ENCODE data around the gene AGPAT3. TPM values are rescaled to one million over a fixed set of nuclear protein-coding genes. Genes with fewer than 3 reads are reported as not detected.

Gene AGPAT3
- total and polyA plus RNA-seq, 2 experiments from 2014 or later: 41.0 to 51.2 TPM

GRCh38 chr21:43930074-43930847, 65.2 kb downstream of the AGPAT3 start:
- no peak overlapping the region for H3K4me3 ChIP-seq
- H3K36me3 ChIP-seq (replicated peaks; ENCODE audit: insufficient read depth, low read depth): no peaks in the 10 kb centered on the region
- DNase-seq (ENCODE audit: low spot score): no peak
- H3K9me2 ChIP-seq (replicated peaks; ENCODE audit: insufficient read depth): no peaks in the 10 kb centered on the region
- H2AFZ ChIP-seq: no peak overlapping the region
- TF ChIP-seq EZH2phosphoT487 (IDR thresholded peaks at IDR 0.05; ENCODE audit: low read depth, severe bottlenecking, unreplicated experiment): no peak
- TF ChIP-seq EZH2 (IDR thresholded peaks at IDR 0.05; ENCODE audit: borderline replicate concordance): no peak
- no peak for TF ChIP-seq CTCF (IDR thresholded peaks at IDR 0.05; ENCODE audit: poor library complexity)
- no peak overlapping the region for H3K27ac ChIP-seq
- whole genome bisulfite sequencing (ENCODE audit: low lambda C conversion rate, missing lambda C conversion rate): 94% methylated on average over 24 of the region's 25 CpGs
- peaks cover 9% of the 10 kb centered on the region for H3K4me1 ChIP-seq (ENCODE audit: insufficient read depth)
- peaks cover 26% of the 10 kb centered on the region for H4K20me1 ChIP-seq (ENCODE audit: insufficient read depth, poor library complexity, severe bottlenecking)
- no peaks in the 10 kb centered on the region for H3K9me3 ChIP-seq (ENCODE audit: low read depth)
- no peak overlapping the region for H3K4me2 ChIP-seq
- H3K27me3 ChIP-seq: no peaks in the 10 kb centered on the region
- peaks cover 73% of the 10 kb centered on the region for H3K79me2 ChIP-seq

GRCh38 chr21:43930848-43931375, 65.9 kb downstream of the AGPAT3 start:
- H3K36me3 ChIP-seq (replicated peaks; ENCODE audit: insufficient read depth, low read depth): no peaks in the 10 kb centered on the region
- H3K4me2 ChIP-seq: no peak overlapping the region
- WGBS (ENCODE audit: low lambda C conversion rate, missing lambda C conversion rate): 84% methylated on average over 18 of the region's 18 CpGs

GRCh38 chr21:43931489-43931888, 66.5 kb downstream of the AGPAT3 start:
- Histone ChIP-seq H3K79me2 (peaks cover 65% of the 10 kb centered on the region), H3K27me3 (no peaks in the 10 kb centered on the region), H3K9me2 (replicated peaks; ENCODE audit: insufficient read depth) (no peaks in the 10 kb centered on the region), H3K4me1 (ENCODE audit: insufficient read depth) (no peaks in the 10 kb centered on the region), H2AFZ (no peak overlapping the region), H3K9me3 (ENCODE audit: low read depth) (no peaks in the 10 kb centered on the region), H3K27ac (no peak overlapping the region), H4K20me1 (ENCODE audit: insufficient read depth, poor library complexity, severe bottlenecking) (peaks cover 23% of the 10 kb centered on the region), H3K36me3 (replicated peaks; ENCODE audit: insufficient read depth, low read depth) (no peaks in the 10 kb centered on the region), H3K4me2 (no peak overlapping the region), H3K4me3 (no peak overlapping the region)
- WGBS (ENCODE audit: low lambda C conversion rate, missing lambda C conversion rate): 88% methylated on average over 13 of the region's 13 CpGs
- TF ChIP-seq EZH2 (IDR thresholded peaks at IDR 0.05; ENCODE audit: borderline replicate concordance) (no peak), CTCF (IDR thresholded peaks at IDR 0.05; ENCODE audit: poor library complexity) (no peak), EZH2phosphoT487 (IDR thresholded peaks at IDR 0.05; ENCODE audit: low read depth, severe bottlenecking, unreplicated experiment) (no peak)
- DNase-seq (ENCODE audit: low spot score): no peak

More at GRCh38 chr21:43930848-43931375, 65.9 kb downstream of the AGPAT3 start:
- H3K4me3 ChIP-seq: no peak overlapping the region
- no peak overlapping the region for H2AFZ ChIP-seq
- no peak for DNase-seq (ENCODE audit: low spot score)
- peaks cover 2% of the 10 kb centered on the region for H3K4me1 ChIP-seq (ENCODE audit: insufficient read depth)
- H3K9me3 ChIP-seq (ENCODE audit: low read depth): no peaks in the 10 kb centered on the region
- no peaks in the 10 kb centered on the region for H3K9me2 ChIP-seq (replicated peaks; ENCODE audit: insufficient read depth)
- no peaks in the 10 kb centered on the region for H3K27me3 ChIP-seq
- H3K27ac ChIP-seq: no peak overlapping the region
- H4K20me1 ChIP-seq (ENCODE audit: insufficient read depth, poor library complexity, severe bottlenecking): peaks cover 23% of the 10 kb centered on the region
- H3K79me2 ChIP-seq: peaks cover 69% of the 10 kb centered on the region
- TF ChIP-seq EZH2phosphoT487 (IDR thresholded peaks at IDR 0.05; ENCODE audit: low read depth, severe bottlenecking, unreplicated experiment): no peak
- TF ChIP-seq EZH2 (IDR thresholded peaks at IDR 0.05; ENCODE audit: borderline replicate concordance): no peak
- TF ChIP-seq CTCF (IDR thresholded peaks at IDR 0.05; ENCODE audit: poor library complexity): no peak

Data from hepatocyte (in vitro differentiated cells).